NCI-H2107 (cell line): ENCODE data around the gene C2orf81.
A peak's percentile ranks its signal among the peaks of the same experiment; 100 is the strongest.

Source experiments
- DNase-seq: peaks from one replicate; lab custom pipeline; 2025; lab: John Stamatoyannopoulos, UW

The C2orf81 gene

GRCh38 chr2:74390606-74391005, 30.8 kb downstream of the C2orf81 start:
- DNase-seq: no peak

- no peak for DNase-seq
Measured at GRCh38 chr2:74387346-74387745, 34.1 kb downstream of the C2orf81 start.

- no peak for DNase-seq
Measured at GRCh38 chr2:74385396-74385795, 36.0 kb downstream of the C2orf81 start.

GRCh38 chr2:74384051-74384450, 37.4 kb downstream of the C2orf81 start:
- no peak for DNase-seq

- DNase-seq: no peak
Measured at GRCh38 chr2:74383254-74383653, 38.2 kb downstream of the C2orf81 start.

- DNase-seq: no peak
Measured at GRCh38 chr2:74381751-74382150, 39.7 kb downstream of the C2orf81 start.

GRCh38 chr2:74379851-74380789, 41.3 kb downstream of the C2orf81 start, which contains the start of gene DCTN1:
Gene DCTN1 (minus strand): TSS chr2:74380311. CDS start chr2:74380037, 274 bp downstream.
- peak; percentile 2 for DNase-seq

GRCh38 chr2:74378007-74378406, 43.4 kb downstream of the C2orf81 start:
- no peak for DNase-seq

- DNase-seq: no peak
Measured at GRCh38 chr2:74375838-74376237, 45.6 kb downstream of the C2orf81 start.

- DNase-seq: peak; percentile 85
Measured at GRCh38 chr2:74374509-74375205, 46.8 kb downstream of the C2orf81 start.

GRCh38 chr2:74373985-74374384, 47.4 kb downstream of the C2orf81 start:
- DNase-seq: no peak

GRCh38 chr2:74373221-74373676, 48.2 kb downstream of the C2orf81 start:
- DNase-seq: peak; percentile 85

GRCh38 chr2:74372674-74373073, 48.7 kb downstream of the C2orf81 start:
- DNase-seq: no peak

- DNase-seq: no peak
Measured at GRCh38 chr2:74371421-74371820, 50.0 kb downstream of the C2orf81 start.

- no peak for DNase-seq
Measured at GRCh38 chr2:74369976-74370375, 51.4 kb downstream of the C2orf81 start.

GRCh38 chr2:74368499-74368898, 52.9 kb downstream of the C2orf81 start:
- DNase-seq: no peak

- DNase-seq: no peak
Measured at GRCh38 chr2:74367789-74368188, 53.6 kb downstream of the C2orf81 start.

- no peak for DNase-seq
Measured at GRCh38 chr2:74366036-74366435, 55.4 kb downstream of the C2orf81 start.

- no peak for DNase-seq
Measured at GRCh38 chr2:74364533-74365505, 56.6 kb downstream of the C2orf81 start.
